ENCODE data around the gene MED27. TPM values are rescaled to one million over a fixed set of nuclear protein-coding genes. Genes with fewer than 3 reads are reported as not detected.

Gene MED27
- total and polyA plus RNA-seq, 9 of the 15 experiments (the other 6 are each of a cell fraction or from before 2014, with no cell fraction given) = 24.4 to 91.0 (median 36.1) TPM

GRCh38 chr9:131869348-131869747 lies 210.3 kb downstream of the MED27 start:
- intact Hi-C loops (cut with micrococcal nuclease) = no loop called here
- TF ChIP-seq CBFB (CRISPR knock-in tag; IDR thresholded peaks at IDR 0.05) (no peak), CCAR2 (IDR thresholded peaks at IDR 0.05; ENCODE audit: low read depth, low read length) (no peak), FOXA3 (CRISPR knock-in tag; conservative IDR thresholded peaks at IDR 0.05 in 1 of 2, IDR thresholded peaks at IDR 0.05 in 1 of 2) (no peak), SIN3B (IDR thresholded peaks at IDR 0.05; ENCODE audit: low read depth) (no peak), ZNF253 (CRISPR knock-in tag; conservative IDR thresholded peaks at IDR 0.05) (no peak), MAFG (tag; conservative IDR thresholded peaks at IDR 0.05) (no peak), MED1 (CRISPR knock-in tag; IDR thresholded peaks at IDR 0.05; ENCODE audit: borderline replicate concordance) (no peak), DEAF1 (CRISPR knock-in tag; IDR thresholded peaks at IDR 0.05) (no peak), ZNF274 (IDR thresholded peaks at IDR 0.05; ENCODE audit: borderline replicate concordance, low read depth, low read length) (no peak)
- Histone ChIP-seq H3K9ac (ENCODE audit: insufficient read depth in 1 of 2, low read depth in 2 of 2, low read length in 2 of 2) (no peak overlapping the region), H3K79me2 (ENCODE audit: control insufficient read depth, insufficient read depth, low read length) (no peaks in the 10 kb centered on the region), H3K4me2 (ENCODE audit: insufficient read depth, low read length) (no peak overlapping the region), H3K27me3 (ENCODE audit: control insufficient read depth in 2 of 2, insufficient read depth in 2 of 2, low read length in 2 of 2) (no peaks in the 10 kb centered on the region), H3K4me3 (no peak overlapping the region), H3K9me3 (replicated peaks; ENCODE audit: control insufficient read depth, insufficient read depth, low read depth, low read length) (no peaks in the 10 kb centered on the region), H2AFZ (ENCODE audit: low read depth, low read length) (no peak overlapping the region), H3K36me3 (ENCODE audit: control insufficient read depth, insufficient read depth, low read length) (no peaks in the 10 kb centered on the region), H4K20me1 (replicated peaks; ENCODE audit: control insufficient read depth, insufficient read depth, low read length) (no peaks in the 10 kb centered on the region; the same call in 1 of the 2 replicates), H3K4me1 (replicated peaks in 1 of 2; ENCODE audit: control insufficient read depth in 2 of 2, insufficient read depth in 2 of 2, low read length in 2 of 2) (peaks cover 0 to 4% of the 10 kb centered on the region in 2 experiments; a peak in 1 of 5 replicates), H3K9me1 (ENCODE audit: control insufficient read depth, insufficient read depth, low read length) (no peaks in the 10 kb centered on the region), H3K27ac (ENCODE audit: extremely low read depth, low read depth, low read length) (no peak overlapping the region)
- ChIA-PET POLR2A (interaction anchor here (0.5 to 0.7 kb wide), 3 partner anchors 221 to 668 kb away, joined by 3 to 4 read pairs (median 3); no protein-coding TSS in a partner anchor), CTCF (ENCODE audit: low intra/inter-chr PET ratio) (no interaction called here)
- WGBS (ENCODE audit: insufficient coverage, low coverage, missing lambda C conversion rate) = 68% methylated on average over 7 of the region's 8 CpGs
- FAIRE-seq (no peak), DNase-seq (ENCODE audit: extremely low read depth in 1 of 4, low spot score in 3 of 4) (no peak), ATAC-seq (no peak)
- in situ Hi-C loops (cut with MboI) = no loop called here
- no TSS peak for BruUV-seq (replicated peaks)

All from K562 (cell line).